Panc1 (cell line): ENCODE data around the gene CSMD2. TPM values are rescaled to one million over a fixed set of nuclear protein-coding genes. Genes with fewer than 3 reads are reported as not detected.

ENCODE experiments used
- ATAC-seq: fragments of 200-7000 bp; cut with Tn5 transposase; 2 replicates; pipeline ENCODE4 v1.9.1; 2020; ENCODE audit warnings: mild to moderate bottlenecking, moderate library complexity
- BruUV-seq: library from RNA; stranded (reverse); fragments of 400-500 nt; replicated peaks from 2 replicates; lab custom pipeline; 2021; lab: Mats Ljungman, UMichigan
- CTCF ChIA-PET: fragments of 300-600 bp; sonication (Branson Sonifier 250); formaldehyde crosslinking; loops from one replicate; lab custom pipeline; 2022; ENCODE audit warnings: antibody characterized with exemption; lab: Charles Lee
- POLR2A ChIA-PET: fragments of 300-600 bp; sonication (Branson Sonifier 250); formaldehyde crosslinking; loops from one replicate; lab custom pipeline; 2022; ENCODE audit warnings: antibody characterized with exemption; lab: Charles Lee
- DNase-seq: peaks from one replicate; pipeline ENCODE4 v3.0.0-alpha.2; 2010; ENCODE audit warnings: low read depth, low spot score
- H3K27ac ChIP-seq: 2 replicates; pipeline ENCODE4 v1.5.1; 2011; ENCODE audit warnings: mild to moderate bottlenecking, low read length, inconsistent platforms
- H3K27me3 ChIP-seq: fragments of 200-500 bp; sonication (Bioruptor generic); 2 replicates; pipeline ENCODE4 v1.6.0; 2014; ENCODE audit warnings: low read length, inconsistent platforms; ENCODE audit not compliant: control insufficient read depth, insufficient read depth
- H3K36me3 ChIP-seq: fragments of 200-500 bp; sonication (Bioruptor generic); 2 replicates; pipeline ENCODE4 v1.5.1; 2014; ENCODE audit warnings: inconsistent platforms, mild to moderate bottlenecking, low read length, moderate library complexity; ENCODE audit not compliant: control insufficient read depth, insufficient read depth
- H3K4me1 ChIP-seq: 2 replicates; pipeline ENCODE4 v1.5.1; 2011; ENCODE audit warnings: inconsistent platforms, mild to moderate bottlenecking, low read length, moderate library complexity; ENCODE audit not compliant: control insufficient read depth, insufficient read depth
- H3K4me3 ChIP-seq, 2 experiments: 2 replicates each; pipeline ENCODE4 v1.5.1; 2011 to 2012; ENCODE audit warnings: low read depth in 2 of 2, low read length in 2 of 2, mild to moderate bottlenecking in 2 of 2, inconsistent platforms in 1 of 2, moderate library complexity in 1 of 2
- H3K9me3 ChIP-seq: fragments of 200-500 bp; sonication (Bioruptor generic); 2 replicates; pipeline ENCODE4 v1.5.1; 2014; ENCODE audit warnings: low read depth, mild to moderate bottlenecking, inconsistent platforms, low read length, moderate library complexity; ENCODE audit not compliant: control insufficient read depth, insufficient read depth
- CTCF ChIP-seq: fragments of 450-650 bp; IDR thresholded peaks from 2 replicates; pipeline ENCODE4 v1.5.1; 2017; ENCODE audit warnings: mild to moderate bottlenecking
- POLR2AphosphoS5 ChIP-seq: IDR thresholded peaks from 2 replicates; pipeline ENCODE4 v1.6.1; 2012; ENCODE audit warnings: mild to moderate bottlenecking, low read depth, low read length, moderate library complexity
- REST ChIP-seq, 2 experiments: IDR thresholded peaks; 2 replicates each; pipeline ENCODE4 v1.6.1; 2011 to 2012; ENCODE audit warnings: low read depth in 2 of 2, control low read depth in 1 of 2, low read length in 1 of 2, mild to moderate bottlenecking in 1 of 2, moderate library complexity in 1 of 2; ENCODE audit not compliant: insufficient read depth in 1 of 2
- SIN3A ChIP-seq: IDR thresholded peaks from 2 replicates; pipeline ENCODE4 v1.6.1; 2012; ENCODE audit warnings: low read depth, mild to moderate bottlenecking, low read length, moderate library complexity, borderline replicate concordance; ENCODE audit not compliant: insufficient read depth
- TCF7L2 ChIP-seq: IDR thresholded peaks from 2 replicates; pipeline ENCODE4 v1.6.1; 2011; ENCODE audit warnings: mild to moderate bottlenecking, low read depth, low read length, inconsistent platforms
- in situ Hi-C: cut with HindIII; loops from 2 replicates; pipeline ENCODE4 v1.10.0; 2016; ENCODE audit warnings: low sequenced_read_pairs, low pct_unique_long_range_greater_than_20kb
- intact Hi-C: fragments of 100-400 bp; cut with micrococcal nuclease; formaldehyde crosslinking; loops from one replicate; pipeline ENCODE4 v1.10.0; 2022; ENCODE audit not compliant: unreplicated experiment
- total RNA-seq: library from RNA; stranded (reverse); gene quantifications from one replicate; pipeline ENCODE4 v1.2.1, GENCODE V29; 2021; ENCODE audit not compliant: unreplicated experiment

Gene CSMD2
- total RNA-seq, 1 experiment from 2014 or later = not detected

DNA sequence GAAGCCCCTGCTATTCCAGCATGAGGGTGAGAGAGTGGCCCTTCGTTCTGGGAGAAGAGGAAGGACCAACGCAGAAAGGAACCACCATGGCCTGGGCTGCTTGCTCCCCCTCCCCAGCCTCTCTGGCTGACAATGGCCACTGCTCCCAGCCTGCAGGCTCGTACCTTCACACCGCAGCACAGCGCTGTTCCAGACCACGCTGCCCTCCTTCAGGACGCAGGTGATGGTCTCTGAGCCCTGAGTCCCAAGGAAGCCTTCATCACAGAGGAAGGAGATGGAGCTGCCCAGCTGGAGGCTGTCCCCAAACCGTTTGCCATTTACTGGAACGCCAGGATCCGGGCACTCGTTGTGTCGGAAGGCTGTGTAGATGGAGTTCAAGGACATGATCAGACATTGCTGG is 426.1 kb downstream of the CSMD2 start:
- H3K9me3 ChIP-seq = no peaks in the 10 kb centered on the region
- DNase-seq (no peak), ATAC-seq (no peak)
- BruUV-seq = no TSS peak
- peaks cover 10% of the 10 kb centered on the region for H3K27me3 ChIP-seq
- ChIA-PET POLR2A (no interaction called here), CTCF (no interaction called here)
- H3K27ac ChIP-seq = no peak overlapping the region
- no peak for TF ChIP-seq CTCF
- no peak for TF ChIP-seq REST (IDR thresholded peaks at IDR 0.05; ENCODE audit: insufficient read depth in 1 of 2, low read depth in 2 of 2, low read length in 1 of 2)
- TF ChIP-seq TCF7L2 = no peak
- no peak for TF ChIP-seq SIN3A
- H3K4me3 ChIP-seq = no peak overlapping the region
- intact Hi-C loops (loop anchor here (5.0 to 10.0 kb wide), 2 partner anchors 858 to 1006 kb away; no protein-coding TSS in a partner anchor), in situ Hi-C loops (no loop called here)
- no peaks in the 10 kb centered on the region for H3K36me3 ChIP-seq
- H3K4me1 ChIP-seq = no peaks in the 10 kb centered on the region

DNA sequence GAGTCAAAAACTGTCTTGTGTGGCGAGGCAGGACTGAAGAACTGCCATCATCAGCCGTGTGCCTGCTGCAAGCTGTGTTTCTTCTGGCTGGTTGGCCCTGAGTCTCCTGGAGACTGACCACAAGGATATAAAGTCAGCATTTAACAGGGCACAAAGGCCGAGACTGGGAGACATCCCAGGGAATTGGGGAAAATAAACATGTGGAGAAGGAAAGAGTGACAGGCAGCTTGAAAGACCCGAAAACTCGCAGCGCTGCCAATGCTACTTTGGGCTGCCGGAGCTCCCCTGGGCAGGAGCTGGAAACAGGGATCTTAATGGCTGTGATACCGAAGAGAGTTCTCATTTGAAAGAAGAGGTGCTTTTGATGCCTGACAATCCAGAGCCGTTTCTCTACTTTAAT is 426.5 kb downstream of the CSMD2 start:
- BruUV-seq = no TSS peak
- ATAC-seq = no peak
- POLR2A ChIA-PET = no interaction called here

More for the DNA sequence above, 426.5 kb downstream of the CSMD2 start:
- H3K27ac ChIP-seq = no peak overlapping the region
- CTCF ChIA-PET = no interaction called here
- in situ Hi-C loops = no loop called here
- peaks cover 12% of the 10 kb centered on the region for H3K27me3 ChIP-seq
- H3K9me3 ChIP-seq = no peaks in the 10 kb centered on the region
- intact Hi-C loops = loop anchor here (5.0 to 10.0 kb wide), 2 partner anchors 859 to 1006 kb away; no protein-coding TSS in a partner anchor
- H3K36me3 ChIP-seq = no peaks in the 10 kb centered on the region
- no peak for DNase-seq
- H3K4me1 ChIP-seq = no peaks in the 10 kb centered on the region
- TF ChIP-seq REST (IDR thresholded peaks at IDR 0.05; ENCODE audit: insufficient read depth in 1 of 2, low read depth in 2 of 2, low read length in 1 of 2) = no peak
- TF ChIP-seq CTCF = no peak
- TF ChIP-seq TCF7L2 = no peak
- no peak for TF ChIP-seq SIN3A
- no peak for TF ChIP-seq POLR2AphosphoS5
- no peak overlapping the region for H3K4me3 ChIP-seq
